ENCODE measurements around the gene ADAMTSL2.
A peak's percentile ranks its signal among the peaks of the same experiment; 100 is the strongest.

The ADAMTSL2 gene

GRCh38 chr9:133584167-133584558 is 49.7 kb downstream of the ADAMTSL2 start:
- H3K4me3 ChIP-seq (ENCODE audit: low read depth, low read length), result no peak overlapping the region
- no peak for TF ChIP-seq CTCF (IDR thresholded peaks at IDR 0.05; ENCODE audit: low read depth, low read length)
- in situ Hi-C loops (cut with HindIII; ENCODE audit: low sequenced_read_pairs), result no loop called here
- no peak for DNase-seq (ENCODE audit: low read depth, low spot score)

- no peak for DNase-seq (ENCODE audit: low read depth, low spot score)
- no peak overlapping the region for H3K4me3 ChIP-seq (ENCODE audit: low read depth, low read length)
- TF ChIP-seq CTCF (IDR thresholded peaks at IDR 0.05; ENCODE audit: low read depth, low read length), result no peak
- in situ Hi-C loops (cut with HindIII; ENCODE audit: low sequenced_read_pairs), result no loop called here
Measured at GRCh38 chr9:133584559-133585476, 50.3 kb downstream of the ADAMTSL2 start.

- TF ChIP-seq CTCF (IDR thresholded peaks at IDR 0.05; ENCODE audit: low read depth, low read length), result no peak
- no peak overlapping the region for H3K4me3 ChIP-seq (ENCODE audit: low read depth, low read length)
- no peak for DNase-seq (ENCODE audit: low read depth, low spot score)
- in situ Hi-C loops (cut with HindIII; ENCODE audit: low sequenced_read_pairs), result no loop called here
Measured at GRCh38 chr9:133585481-133586351, 51.2 kb downstream of the ADAMTSL2 start.

- H3K4me3 ChIP-seq (ENCODE audit: low read depth, low read length), result no peak overlapping the region
- in situ Hi-C loops (cut with HindIII; ENCODE audit: low sequenced_read_pairs), result no loop called here
- TF ChIP-seq CTCF (IDR thresholded peaks at IDR 0.05; ENCODE audit: low read depth, low read length), result no peak
- no peak for DNase-seq (ENCODE audit: low read depth, low spot score)
Measured at GRCh38 chr9:133587051-133587450, 52.5 kb downstream of the ADAMTSL2 start.

- no peak for TF ChIP-seq CTCF (IDR thresholded peaks at IDR 0.05; ENCODE audit: low read depth, low read length)
- no peak overlapping the region for H3K4me3 ChIP-seq (ENCODE audit: low read depth, low read length)
- in situ Hi-C loops (cut with HindIII; ENCODE audit: low sequenced_read_pairs), result no loop called here
- DNase-seq (ENCODE audit: low read depth, low spot score), result no peak
Measured at GRCh38 chr9:133587466-133587865, 53.0 kb downstream of the ADAMTSL2 start.

GRCh38 chr9:133589454-133590227 is 55.1 kb downstream of the ADAMTSL2 start:
- no peak for DNase-seq (ENCODE audit: low read depth, low spot score)
- peak; percentile 43 for TF ChIP-seq CTCF (IDR thresholded peaks at IDR 0.05; ENCODE audit: low read depth, low read length)
- H3K4me3 ChIP-seq (ENCODE audit: low read depth, low read length), result no peak overlapping the region
- in situ Hi-C loops (cut with HindIII; ENCODE audit: low sequenced_read_pairs), result no loop called here

All from astrocyte of the spinal cord (primary cell).